HG02938 (cell line): ENCODE data around the gene B3GAT1.
A peak's percentile ranks its signal among the peaks of the same experiment; 100 is the strongest.

Experiments
- ATAC-seq: cut with Tn5 transposase; IDR thresholded peaks from one replicate; pipeline ENCODE4 v1.9.1; 2021; ENCODE audit warnings: mild to moderate bottlenecking, moderate library complexity; ENCODE audit not compliant: unreplicated experiment

The B3GAT1 gene

DNA sequence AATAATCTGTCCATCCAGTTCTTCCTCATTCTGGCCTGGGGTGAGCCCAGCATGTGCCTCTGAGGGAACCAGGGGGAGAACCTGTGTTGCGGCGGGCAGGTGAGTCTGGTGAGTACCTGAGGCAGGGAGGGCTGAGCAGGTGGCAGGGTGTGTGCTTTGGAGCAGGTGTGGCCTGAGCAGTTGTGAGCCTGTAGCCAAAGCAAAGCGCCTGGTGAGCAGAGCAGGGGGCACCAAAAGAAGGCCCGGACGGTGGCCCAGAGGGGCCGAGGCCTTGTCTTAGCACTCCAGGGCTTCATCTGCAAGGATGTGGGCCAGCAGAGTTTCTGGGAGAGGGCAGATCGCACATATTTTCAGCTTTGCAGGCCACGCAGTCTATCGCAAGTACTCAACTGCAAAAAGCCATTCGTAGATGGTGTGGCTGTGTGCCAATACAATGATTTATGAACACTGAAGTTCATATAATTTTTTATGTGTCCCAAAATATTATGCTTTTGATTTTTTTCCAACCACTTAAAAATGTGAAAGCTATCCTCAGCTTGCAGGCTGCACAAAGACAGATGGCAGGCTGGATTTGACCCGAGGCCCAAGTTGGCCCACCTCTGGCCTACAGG lies 71.6 kb downstream of the B3GAT1 start:
- ATAC-seq, result no peak

DNA sequence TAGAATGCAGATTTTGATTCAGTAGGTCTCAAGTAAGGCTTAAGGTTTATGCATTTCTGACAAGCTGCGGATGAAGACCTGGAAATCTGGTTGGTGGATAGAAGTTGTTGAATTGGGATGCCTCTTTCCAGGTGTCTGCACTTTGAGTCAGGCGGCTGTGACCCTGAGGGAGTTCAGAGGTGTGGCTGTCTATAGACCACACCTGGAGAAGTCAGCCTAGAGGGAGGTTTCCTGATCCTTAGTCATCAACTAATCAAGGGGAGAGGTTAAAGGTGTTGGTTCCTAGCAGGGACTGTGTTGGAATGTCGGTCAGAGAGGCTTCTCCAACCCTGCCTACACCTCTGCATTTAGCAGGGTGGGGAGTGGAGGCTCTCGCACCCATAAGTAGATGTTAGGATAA lies 72.3 kb downstream of the B3GAT1 start:
- no peak for ATAC-seq

DNA sequence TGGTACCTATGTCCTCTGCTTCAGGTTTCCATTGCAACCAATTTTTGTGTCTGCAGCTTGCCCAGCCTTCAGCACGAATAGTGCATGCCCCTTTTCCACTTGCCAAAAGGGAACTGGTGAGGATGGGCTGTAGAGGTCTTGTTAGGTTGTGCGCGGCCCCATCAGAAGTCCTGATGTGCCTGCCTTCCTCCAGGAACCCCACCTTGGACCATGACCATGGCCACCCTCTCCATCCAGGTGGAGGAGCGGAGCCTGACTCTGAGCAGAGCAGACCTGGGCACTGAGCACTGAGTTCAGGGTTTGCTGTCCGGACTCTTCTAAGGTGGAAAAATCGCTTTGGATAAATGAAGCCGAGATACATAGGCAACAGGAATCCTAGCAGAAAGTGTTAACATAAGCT lies 73.4 kb downstream of the B3GAT1 start:
- ATAC-seq, result no peak

DNA sequence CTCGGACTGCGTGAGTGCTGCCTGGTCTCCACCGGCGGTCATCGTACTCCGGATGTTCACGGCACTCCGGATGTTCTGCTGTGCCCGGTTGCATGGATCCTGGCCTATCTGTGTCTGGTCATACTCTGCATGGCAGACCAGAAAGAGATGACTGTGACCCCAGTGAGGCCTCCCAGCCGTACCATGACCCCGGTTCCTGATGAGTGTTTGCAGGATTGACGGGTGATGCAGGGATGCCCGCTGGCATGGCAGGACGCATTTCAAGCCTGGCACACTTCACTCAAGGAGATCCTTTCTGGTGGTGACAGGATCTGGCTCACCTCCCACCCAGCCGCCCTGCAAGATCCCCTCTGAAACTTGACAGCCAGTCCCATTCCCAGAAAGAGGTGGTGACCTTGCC lies 74.0 kb downstream of the B3GAT1 start:
- no peak for ATAC-seq

DNA sequence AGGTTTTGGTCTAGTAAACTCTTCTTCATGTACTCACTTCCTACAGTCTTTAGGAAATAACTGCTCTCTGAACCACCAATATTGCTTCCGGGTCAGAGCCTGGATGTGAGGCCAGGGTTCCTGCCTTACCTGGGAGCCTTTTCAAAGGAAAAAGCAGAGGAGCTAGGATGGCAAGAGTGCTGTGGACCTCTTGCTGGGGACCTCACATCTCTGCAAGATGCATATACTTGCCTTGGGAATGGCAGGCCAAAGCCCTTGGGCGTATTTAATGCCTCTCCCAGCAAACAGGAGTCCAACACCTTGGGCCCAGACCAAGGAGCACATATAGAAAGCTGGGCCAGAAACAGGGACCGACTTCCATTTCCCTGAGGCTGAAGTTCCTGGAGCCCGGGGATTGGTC lies 75.0 kb downstream of the B3GAT1 start:
- no peak for ATAC-seq

DNA sequence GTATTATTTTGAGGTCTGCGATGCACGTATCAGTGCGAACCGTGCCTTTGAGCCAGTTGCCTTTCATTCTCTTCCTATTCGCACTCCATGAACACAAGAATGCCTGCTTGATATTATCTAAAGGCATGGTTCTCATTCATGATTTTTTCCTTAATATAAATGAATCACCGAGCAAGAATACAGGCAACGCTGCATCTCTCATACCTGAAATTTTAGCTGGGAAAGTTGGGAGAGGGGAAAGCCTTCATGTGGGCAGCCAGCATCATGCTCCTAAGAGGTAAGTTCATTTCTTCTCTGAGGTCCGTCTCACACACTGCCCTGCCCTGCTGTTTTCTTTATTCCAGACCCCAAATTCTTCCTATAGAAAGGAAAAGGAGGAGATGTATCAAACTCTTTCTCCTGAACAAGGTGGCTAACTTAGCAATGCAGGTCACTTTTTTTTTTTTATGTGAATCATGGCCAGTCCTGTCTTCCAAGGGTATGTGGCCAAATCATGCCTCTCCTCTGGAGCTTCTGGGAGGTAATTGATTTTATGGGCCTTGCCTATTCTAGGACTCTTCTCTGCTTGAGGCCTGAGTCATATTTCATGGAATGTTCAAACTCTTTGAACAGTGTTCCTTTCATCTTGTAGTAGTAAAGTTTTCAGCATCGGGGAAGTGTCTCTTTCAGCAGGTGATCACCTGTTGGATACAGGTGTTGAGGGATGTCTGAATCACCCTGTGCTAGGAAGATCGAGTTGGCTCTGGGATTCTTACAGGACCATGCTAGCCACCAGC lies 77.1 kb downstream of the B3GAT1 start:
- ATAC-seq, result no peak

DNA sequence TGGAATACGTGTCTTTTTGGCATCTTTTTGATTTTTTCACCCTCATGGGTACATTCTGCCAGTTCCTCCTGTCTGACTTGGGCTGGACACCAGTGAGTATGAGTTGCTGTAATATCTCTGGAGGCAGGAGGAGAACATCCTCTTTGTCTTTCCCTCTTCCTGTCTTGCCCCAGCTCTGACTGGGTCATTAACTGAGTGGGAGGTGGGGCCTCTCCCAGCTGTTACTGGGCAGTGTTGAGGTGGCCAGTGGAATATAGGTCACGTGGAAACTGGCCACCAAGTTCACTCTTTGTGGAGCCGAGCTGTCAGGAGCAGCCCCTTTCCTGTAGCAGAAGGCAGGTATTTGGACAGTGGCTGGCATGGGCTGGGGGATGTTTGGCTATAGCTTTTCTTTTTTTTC lies 78.1 kb downstream of the B3GAT1 start:
- no peak for ATAC-seq

DNA sequence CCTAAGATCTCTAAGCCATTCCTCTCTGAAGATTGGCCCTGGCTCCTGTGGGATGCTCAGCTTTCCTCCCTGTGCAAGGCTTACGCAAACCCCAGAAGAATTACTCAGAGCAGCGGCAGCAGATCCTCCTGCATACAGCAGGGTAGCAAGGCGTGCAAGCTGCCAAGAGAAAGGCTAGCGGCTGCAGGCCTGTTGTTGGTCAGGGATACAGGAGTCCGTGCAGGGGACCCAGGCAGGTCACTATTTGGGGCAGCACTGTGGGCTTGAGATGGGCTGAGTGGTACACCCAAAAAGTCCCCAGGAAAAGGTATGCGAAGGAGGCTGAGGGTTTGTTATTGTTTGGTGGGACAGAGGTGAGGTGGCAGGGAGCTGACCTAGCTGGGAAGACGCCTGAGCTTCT lies 78.7 kb downstream of the B3GAT1 start:
- no peak for ATAC-seq

DNA sequence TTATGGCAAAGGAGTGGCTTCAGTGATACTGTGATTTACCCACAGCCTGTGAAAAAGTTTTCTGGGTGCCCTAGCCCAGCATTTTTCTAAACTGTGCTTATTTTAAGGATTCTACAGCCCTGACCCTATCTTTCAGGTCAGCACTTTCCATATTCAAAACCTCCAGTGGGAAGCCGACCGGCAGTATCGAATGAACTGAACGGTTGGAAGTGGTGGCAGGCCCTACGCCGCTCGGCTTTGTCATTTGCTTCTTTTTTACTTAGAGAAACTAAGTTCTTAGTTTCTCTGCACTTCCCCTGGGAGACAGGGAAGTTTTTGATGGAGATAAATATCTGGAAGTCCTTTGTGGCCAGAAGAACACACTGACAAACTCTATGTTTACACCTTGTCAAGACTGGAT lies 79.3 kb downstream of the B3GAT1 start:
- no peak for ATAC-seq

DNA sequence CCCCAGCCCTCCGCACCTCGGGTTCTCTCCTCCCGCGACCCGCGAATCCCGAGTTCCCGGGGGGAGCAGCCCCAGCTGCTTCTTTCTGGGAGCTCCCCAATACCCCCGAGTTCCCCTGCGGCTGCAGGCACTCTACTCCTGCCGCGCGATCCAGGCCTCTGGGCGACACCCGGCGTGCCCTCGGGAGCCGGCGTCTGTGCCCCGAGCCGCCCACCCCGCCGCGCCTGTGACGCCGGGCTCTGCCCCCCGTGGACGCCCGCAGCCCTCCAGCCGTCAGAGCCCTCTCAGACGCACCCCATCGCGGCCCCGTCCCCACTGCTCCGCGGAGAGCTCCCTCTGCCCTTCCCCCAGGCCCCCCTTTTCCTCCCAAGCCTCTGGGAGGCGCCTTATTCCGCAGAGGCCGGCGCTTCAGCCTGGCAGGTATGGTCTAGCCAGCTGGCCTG lies 79.8 kb downstream of the B3GAT1 start:
- no peak for ATAC-seq

DNA sequence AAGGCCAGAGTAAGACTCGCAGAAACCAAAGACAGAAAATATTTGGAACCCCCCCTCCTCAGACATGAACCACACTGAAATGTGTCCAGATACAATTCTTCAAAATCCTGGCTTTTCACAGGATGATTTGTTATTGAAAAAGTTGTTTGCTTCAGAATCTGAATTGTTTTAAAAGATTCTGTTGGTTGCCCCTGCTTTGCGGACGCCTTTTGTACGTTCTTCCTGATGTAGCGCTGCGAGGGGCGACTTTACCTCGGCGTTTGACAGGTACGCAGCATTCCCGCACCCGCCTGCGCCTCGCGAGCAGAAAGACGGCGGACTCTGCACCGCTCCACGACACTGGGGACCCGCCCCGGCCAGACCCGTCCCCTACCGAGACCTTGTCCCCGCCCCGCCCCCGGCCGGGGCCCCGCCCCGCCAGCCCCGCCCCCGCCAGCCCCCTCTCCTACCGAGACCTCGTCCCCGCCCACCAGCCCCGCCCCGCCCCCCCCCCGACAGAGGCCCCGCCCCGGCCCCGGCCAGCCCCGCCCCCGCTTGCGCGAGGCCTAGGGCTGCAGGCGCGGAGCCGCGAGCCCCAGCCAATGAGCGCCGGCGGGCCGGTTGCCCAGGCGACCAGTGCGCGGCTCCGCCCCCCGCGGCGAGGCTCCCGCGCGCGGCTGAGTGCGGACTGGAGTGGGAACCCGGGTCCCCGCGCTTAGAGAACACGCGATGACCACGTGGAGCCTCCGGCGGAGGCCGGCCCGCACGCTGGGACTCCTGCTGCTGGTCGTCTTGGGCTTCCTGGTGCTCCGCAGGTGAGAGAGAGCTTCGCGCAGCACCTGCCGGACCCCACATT lies 80.5 kb downstream of the B3GAT1 start, which contains the start of gene GLB1L2:
GLB1L2 (plus strand) TSS at position 635 of the 835 bp plus-strand sequence; CDS start at position 709, 74 bp downstream.
- ATAC-seq, result peak; percentile 64

DNA sequence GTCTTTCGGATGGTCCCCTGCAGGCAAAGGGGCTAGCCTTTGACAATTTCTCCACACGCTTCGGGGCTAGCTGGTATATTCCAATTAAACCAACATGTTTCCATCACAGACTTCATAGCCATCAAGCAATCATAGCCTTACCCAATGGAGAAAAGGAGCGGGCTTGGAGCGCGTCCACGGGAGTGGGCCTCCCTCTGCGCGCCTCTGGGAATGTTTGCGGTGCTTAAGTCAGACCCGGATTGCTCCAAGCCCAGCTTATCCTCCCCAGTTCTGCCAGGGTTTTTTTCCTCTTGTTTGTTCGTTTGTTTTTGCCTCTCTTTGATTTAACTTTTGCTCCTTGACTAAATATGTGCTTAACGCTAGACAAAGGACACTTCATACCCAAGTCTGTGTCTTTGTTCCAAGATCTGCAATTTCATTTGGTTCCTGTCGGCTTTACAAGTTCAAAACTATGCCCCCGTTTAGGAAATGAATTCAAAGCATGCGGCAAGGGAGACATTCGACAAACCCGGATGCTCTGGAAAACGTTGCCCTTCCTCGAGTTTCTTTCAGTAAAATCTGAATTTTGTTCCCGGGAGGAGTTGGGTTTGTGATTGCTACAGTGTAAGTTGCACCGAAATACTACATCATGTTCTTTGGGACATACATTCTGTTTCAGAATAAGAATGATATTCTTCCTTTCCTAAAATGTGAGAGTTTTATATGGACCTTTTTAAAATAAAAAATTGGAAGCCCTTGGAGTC lies 81.3 kb downstream of the B3GAT1 start:
- ATAC-seq, result no peak
